HL-60 (cell line): ENCODE data around the gene SELP.
"Not testable (repeated sequence)": the region's sequence is repeated elsewhere in the genome, so short reads cannot be mapped to it uniquely, and the experiment has no call there.

Experiments
- GABPA ChIP-seq: IDR thresholded peaks from 2 replicates; pipeline ENCODE4 v1.6.1; 2012; ENCODE audit warnings: low read depth
- POLR2AphosphoS5 ChIP-seq: IDR thresholded peaks from 2 replicates; pipeline ENCODE4 v1.6.1; 2012; ENCODE audit warnings: low read depth
- TF ChIP-seq, protein P1 (sequence below): IDR thresholded peaks from one replicate; pipeline ENCODE4 v1.5.1; 2011; ENCODE audit warnings: low read length, control low read depth, inconsistent platforms; ENCODE audit not compliant: insufficient read depth
- TF ChIP-seq, protein P2 (sequence below): IDR thresholded peaks from 2 replicates; pipeline ENCODE4 v1.6.1; 2012; ENCODE audit warnings: low read depth; ENCODE audit not compliant: insufficient replicate concordance

DNA sequence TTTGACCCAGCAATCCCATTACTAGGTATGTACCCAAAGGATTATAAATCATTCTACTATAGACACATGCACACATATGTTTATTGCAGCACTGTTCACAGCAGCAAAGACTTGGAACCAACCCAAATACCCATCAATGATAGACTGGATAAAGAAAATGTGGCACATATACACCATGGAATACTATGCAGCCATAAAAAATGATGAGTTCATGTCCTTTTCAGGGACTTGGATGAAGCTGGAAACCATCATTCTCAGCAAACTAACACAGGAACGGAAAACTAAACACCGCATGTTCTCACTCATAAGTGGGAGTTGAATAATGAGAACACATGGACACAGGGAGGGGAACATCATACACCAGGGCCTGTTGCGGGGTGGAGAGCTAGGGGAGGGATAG is 40.3 kb upstream of the SELP start:
- TF ChIP-seq, protein P1, sequence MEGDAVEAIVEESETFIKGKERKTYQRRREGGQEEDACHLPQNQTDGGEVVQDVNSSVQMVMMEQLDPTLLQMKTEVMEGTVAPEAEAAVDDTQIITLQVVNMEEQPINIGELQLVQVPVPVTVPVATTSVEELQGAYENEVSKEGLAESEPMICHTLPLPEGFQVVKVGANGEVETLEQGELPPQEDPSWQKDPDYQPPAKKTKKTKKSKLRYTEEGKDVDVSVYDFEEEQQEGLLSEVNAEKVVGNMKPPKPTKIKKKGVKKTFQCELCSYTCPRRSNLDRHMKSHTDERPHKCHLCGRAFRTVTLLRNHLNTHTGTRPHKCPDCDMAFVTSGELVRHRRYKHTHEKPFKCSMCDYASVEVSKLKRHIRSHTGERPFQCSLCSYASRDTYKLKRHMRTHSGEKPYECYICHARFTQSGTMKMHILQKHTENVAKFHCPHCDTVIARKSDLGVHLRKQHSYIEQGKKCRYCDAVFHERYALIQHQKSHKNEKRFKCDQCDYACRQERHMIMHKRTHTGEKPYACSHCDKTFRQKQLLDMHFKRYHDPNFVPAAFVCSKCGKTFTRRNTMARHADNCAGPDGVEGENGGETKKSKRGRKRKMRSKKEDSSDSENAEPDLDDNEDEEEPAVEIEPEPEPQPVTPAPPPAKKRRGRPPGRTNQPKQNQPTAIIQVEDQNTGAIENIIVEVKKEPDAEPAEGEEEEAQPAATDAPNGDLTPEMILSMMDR: not testable (repeated sequence)
- not testable (repeated sequence) for TF ChIP-seq GABPA, POLR2AphosphoS5
- TF ChIP-seq, protein P2, sequence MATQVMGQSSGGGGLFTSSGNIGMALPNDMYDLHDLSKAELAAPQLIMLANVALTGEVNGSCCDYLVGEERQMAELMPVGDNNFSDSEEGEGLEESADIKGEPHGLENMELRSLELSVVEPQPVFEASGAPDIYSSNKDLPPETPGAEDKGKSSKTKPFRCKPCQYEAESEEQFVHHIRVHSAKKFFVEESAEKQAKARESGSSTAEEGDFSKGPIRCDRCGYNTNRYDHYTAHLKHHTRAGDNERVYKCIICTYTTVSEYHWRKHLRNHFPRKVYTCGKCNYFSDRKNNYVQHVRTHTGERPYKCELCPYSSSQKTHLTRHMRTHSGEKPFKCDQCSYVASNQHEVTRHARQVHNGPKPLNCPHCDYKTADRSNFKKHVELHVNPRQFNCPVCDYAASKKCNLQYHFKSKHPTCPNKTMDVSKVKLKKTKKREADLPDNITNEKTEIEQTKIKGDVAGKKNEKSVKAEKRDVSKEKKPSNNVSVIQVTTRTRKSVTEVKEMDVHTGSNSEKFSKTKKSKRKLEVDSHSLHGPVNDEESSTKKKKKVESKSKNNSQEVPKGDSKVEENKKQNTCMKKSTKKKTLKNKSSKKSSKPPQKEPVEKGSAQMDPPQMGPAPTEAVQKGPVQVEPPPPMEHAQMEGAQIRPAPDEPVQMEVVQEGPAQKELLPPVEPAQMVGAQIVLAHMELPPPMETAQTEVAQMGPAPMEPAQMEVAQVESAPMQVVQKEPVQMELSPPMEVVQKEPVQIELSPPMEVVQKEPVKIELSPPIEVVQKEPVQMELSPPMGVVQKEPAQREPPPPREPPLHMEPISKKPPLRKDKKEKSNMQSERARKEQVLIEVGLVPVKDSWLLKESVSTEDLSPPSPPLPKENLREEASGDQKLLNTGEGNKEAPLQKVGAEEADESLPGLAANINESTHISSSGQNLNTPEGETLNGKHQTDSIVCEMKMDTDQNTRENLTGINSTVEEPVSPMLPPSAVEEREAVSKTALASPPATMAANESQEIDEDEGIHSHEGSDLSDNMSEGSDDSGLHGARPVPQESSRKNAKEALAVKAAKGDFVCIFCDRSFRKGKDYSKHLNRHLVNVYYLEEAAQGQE: not testable (repeated sequence)
